Epidermal melanocyte (primary cell): Measurements from ENCODE around the gene CCDC121.

Source experiments
- DNase-seq: peaks from one replicate; pipeline ENCODE4 v3.0.0; 2011; ENCODE audit warnings: low spot score; ENCODE audit not compliant: insufficient read length

Gene CCDC121, protein sequence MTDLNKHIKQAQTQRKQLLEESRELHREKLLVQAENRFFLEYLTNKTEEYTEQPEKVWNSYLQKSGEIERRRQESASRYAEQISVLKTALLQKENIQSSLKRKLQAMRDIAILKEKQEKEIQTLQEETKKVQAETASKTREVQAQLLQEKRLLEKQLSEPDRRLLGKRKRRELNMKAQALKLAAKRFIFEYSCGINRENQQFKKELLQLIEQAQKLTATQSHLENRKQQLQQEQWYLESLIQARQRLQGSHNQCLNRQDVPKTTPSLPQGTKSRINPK

DNA sequence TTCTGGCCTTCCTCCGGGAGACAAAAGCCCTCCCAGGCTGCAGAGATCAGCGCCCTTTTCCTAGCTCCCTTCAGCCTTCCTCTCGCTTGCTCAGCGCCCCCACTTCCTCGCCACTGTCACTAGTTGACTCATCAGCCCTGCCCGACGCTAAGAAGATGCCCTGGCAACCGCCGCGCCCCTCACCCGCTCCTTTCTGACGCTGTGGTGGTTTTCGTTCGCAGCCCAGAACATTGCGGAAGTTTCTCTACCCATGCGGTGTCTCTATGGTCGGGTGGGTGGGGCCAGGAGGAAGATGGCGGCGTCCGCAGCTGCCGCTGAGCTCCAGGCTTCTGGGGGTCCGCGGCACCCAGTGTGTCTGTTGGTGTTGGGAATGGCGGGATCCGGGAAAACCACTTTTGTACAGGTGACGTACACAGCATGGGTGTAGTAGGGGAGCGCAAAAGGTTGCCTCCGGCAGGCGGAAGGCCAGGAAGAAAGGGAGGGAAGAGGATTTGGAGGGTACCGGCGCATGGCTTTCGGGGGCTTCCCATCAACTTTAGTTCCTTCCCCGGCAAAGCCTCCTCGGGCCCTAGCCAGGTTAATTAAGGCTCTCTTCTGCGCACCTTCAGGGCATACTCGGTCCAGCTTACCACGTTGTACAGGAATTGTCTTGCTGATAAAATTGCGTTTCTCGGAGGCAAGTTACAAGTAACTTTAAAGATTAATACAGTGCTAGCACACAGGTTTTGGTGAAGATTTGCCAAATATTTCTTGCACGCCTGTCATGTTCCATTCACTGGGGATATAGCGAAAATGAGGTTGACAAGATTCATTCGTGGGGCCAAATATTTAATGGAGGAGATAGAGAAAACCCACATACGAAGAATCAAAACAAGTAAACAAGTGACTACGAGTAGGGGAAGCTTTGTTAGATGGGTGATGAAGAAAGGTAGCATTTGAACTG is at the start of gene CCDC121, which contains the start of gene GPN1:
Gene CCDC121, minus strand, starts transcription at position 246 of the 943 bp plus-strand sequence. CDS start 1,213 bp downstream, outside the sequence.
Gene GPN1, plus strand, starts transcription at position 284 of the 943 bp plus-strand sequence. Its CDS starts 9 bp downstream, at position 293.
- DNase-seq, result peak; percentile 74

GRCh38 chr2:27672723-27673486 is 44.1 kb upstream of the CCDC121 start:
- no peak for DNase-seq

- DNase-seq, result no peak
These were observed 42.4 kb upstream of the CCDC121 start for GRCh38 chr2:27671235-27671634.

DNA sequence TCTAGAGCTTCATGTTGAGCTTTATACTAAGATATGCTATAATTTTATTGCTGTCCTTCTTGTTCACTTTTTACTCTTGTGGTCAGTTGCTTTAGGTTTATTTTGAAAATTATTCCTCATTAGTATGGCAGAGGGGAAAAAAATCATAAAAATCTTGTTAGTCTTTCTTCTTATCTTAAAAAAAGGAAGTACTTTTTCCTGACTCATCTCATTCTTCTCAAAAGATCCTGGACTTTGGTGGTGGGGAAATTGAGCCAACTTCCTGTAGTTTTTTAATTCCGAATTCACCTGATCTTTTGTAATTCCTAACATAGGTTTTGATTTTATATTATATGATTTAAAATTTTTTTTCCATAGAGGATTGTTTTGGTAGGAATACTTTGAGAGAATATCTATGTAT is 38.6 kb upstream of the CCDC121 start:
- no peak for DNase-seq

GRCh38 chr2:27664622-27665363 is 36.0 kb upstream of the CCDC121 start:
- no peak for DNase-seq

GRCh38 chr2:27664154-27664574 is 35.4 kb upstream of the CCDC121 start:
- DNase-seq, result no peak

- peak; percentile 81 for DNase-seq
These were observed 34.7 kb upstream of the CCDC121 start, which contains the start of the genes SLC4A1AP and SUPT7L for GRCh38 chr2:27663285-27664153. SLC4A1AP (plus strand) TSS chr2:27663889; CDS start chr2:27663915, 26 bp downstream. SUPT7L (minus strand) TSS chr2:27663614; CDS start chr2:27662192, 1,422 bp downstream.

- DNase-seq, result no peak
These were observed 32.6 kb upstream of the CCDC121 start for GRCh38 chr2:27661371-27661770.

- no peak for DNase-seq
These were observed 26.5 kb upstream of the CCDC121 start for GRCh38 chr2:27655155-27655951.

DNA sequence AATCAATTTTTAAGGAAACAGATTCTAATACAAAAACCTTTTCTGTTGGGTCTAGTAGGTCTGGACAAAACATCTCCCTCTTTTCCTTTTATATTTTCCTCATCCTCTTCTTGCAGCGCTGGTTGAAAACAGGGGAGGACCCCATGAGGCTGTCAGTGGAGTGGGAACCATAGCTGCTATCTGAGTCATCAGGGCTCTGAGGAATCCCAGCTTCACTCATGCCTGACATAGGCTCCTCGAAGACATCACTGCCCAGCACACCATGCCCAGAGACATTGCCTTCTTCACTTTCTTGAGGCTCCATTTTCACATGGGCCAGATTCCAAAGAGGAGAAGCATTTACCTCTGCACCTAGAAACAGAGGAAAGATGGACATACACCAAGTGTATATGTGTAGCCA is 24.6 kb upstream of the CCDC121 start:
- no peak for DNase-seq

GRCh38 chr2:27652790-27653189 is 24.0 kb upstream of the CCDC121 start:
- DNase-seq, result no peak

- no peak for DNase-seq
These were observed 23.5 kb upstream of the CCDC121 start for GRCh38 chr2:27652341-27652740.

DNA sequence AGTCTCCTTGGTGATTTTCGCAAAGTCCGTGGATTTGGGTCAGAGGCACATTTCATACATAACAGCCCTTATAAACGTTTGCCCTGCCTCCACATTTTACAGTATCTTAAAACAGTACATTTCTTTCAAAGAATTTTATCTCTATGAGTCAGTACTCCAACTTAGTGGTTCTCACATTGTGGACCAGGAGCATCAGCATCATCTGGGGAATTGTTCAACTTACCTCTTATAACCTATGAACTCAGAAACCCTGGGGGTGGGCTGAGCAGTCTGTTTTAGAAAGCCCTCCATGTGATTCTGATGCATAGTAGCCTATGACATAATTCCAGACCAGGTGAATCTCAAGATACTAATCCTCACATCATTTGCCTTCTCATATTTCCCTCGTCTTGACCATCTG is 22.2 kb upstream of the CCDC121 start:
- no peak for DNase-seq

DNA sequence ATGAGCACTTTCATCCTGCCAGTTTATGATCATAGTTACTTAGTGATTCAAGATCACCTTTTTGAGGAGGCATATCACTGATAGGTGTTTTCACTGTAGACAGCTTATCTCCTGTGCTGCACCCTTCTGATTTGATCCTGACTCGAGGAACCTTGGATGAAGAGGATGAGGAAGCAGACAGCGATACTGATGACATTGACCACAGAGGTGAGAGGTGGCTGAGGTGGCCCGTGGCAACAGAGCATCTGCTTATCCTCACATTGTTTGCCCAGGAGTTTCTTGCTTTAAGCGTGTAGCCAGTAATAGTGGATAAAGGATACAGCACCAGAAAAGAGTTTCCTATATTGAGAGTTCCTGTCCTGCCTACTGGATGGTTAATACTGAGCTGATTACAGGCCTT is 18.9 kb upstream of the CCDC121 start:
- no peak for DNase-seq

GRCh38 chr2:27647289-27647688 is 18.5 kb upstream of the CCDC121 start:
- no peak for DNase-seq

- DNase-seq, result no peak
These were observed 16.4 kb upstream of the CCDC121 start for GRCh38 chr2:27645197-27645596.

GRCh38 chr2:27640722-27641245 is 12.0 kb upstream of the CCDC121 start:
- no peak for DNase-seq

DNA sequence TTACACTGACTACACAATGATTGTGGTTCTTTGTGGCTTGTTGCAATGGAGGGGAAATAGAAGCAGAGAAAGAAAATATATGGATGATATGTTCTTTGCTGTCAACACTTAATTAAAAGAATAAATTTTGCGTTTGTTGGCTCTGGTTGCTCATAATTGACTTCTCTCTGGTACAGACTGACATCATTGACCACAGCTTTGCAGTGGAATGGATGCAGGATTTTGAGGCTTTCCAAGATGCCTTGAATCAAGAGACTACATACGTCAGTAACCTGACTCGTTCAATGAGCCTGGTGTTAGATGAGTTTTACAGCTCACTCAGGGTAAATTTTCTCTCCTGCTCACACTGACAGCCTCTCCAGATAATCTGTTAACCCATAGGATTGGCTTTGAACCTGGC is 9.9 kb upstream of the CCDC121 start:
- DNase-seq, result no peak
